Smooth muscle cell (in vitro differentiated cells): Measurements from ENCODE around the gene WDPCP. TPM values are rescaled to one million over a fixed set of nuclear protein-coding genes. Genes with fewer than 3 reads are reported as not detected.

Experiments used
- DNase-seq: peaks from one replicate; lab custom pipeline; 2025; ENCODE audit not compliant: unreplicated experiment; lab: John Stamatoyannopoulos, UW
- H2AFZ ChIP-seq: fragments of 200-600 bp; sonication (generic); 2 replicates; pipeline ENCODE4 v1.6.0; 2016; ENCODE audit warnings: antibody characterized with exemption, low read depth, mild to moderate bottlenecking
- H3F3A ChIP-seq: fragments of 200-600 bp; sonication (generic); 2 replicates; pipeline ENCODE4 v1.6.0; 2017; ENCODE audit warnings: antibody characterized with exemption, low read depth
- H3K27ac ChIP-seq: fragments of 200-600 bp; sonication (generic); 2 replicates; pipeline ENCODE4 v1.5.1; 2016; ENCODE audit warnings: low read depth, mild to moderate bottlenecking
- H3K27me3 ChIP-seq: fragments of 200-600 bp; sonication (generic); 2 replicates; pipeline ENCODE4 v1.6.1; 2016; ENCODE audit warnings: low read depth, mild to moderate bottlenecking
- H3K36me3 ChIP-seq: fragments of 200-600 bp; sonication (generic); 2 replicates; pipeline ENCODE4 v1.5.1; 2016; ENCODE audit warnings: low read depth
- H3K4me1 ChIP-seq: fragments of 200-600 bp; sonication (generic); 2 replicates; pipeline ENCODE4 v1.5.1; 2016; ENCODE audit warnings: low read depth
- H3K4me2 ChIP-seq: fragments of 200-600 bp; sonication (generic); 2 replicates; pipeline ENCODE4 v1.6.0; 2016; ENCODE audit warnings: mild to moderate bottlenecking
- H3K4me3 ChIP-seq: fragments of 200-600 bp; sonication (generic); 2 replicates; pipeline ENCODE4 v1.5.1; 2016; ENCODE audit warnings: mild to moderate bottlenecking
- H3K79me2 ChIP-seq: fragments of 200-600 bp; sonication (generic); 2 replicates; pipeline ENCODE4 v1.6.0; 2016; ENCODE audit warnings: low read depth, mild to moderate bottlenecking
- H3K9ac ChIP-seq: fragments of 200-600 bp; sonication (generic); 2 replicates; pipeline ENCODE4 v1.6.0; 2016; ENCODE audit warnings: low read depth
- H3K9me3 ChIP-seq: fragments of 200-600 bp; sonication (generic); replicated peaks from 2 replicates; pipeline ENCODE4 v1.5.1; 2016; ENCODE audit warnings: low read depth
- H4K20me1 ChIP-seq: fragments of 200-600 bp; sonication (generic); 2 replicates; pipeline ENCODE4 v1.6.0; 2016; ENCODE audit warnings: low read depth
- CTCF ChIP-seq: fragments of 200-600 bp; sonication (generic); IDR thresholded peaks from 2 replicates; pipeline ENCODE4 v1.5.1; 2017; ENCODE audit warnings: borderline replicate concordance, mild to moderate bottlenecking, antibody characterized with exemption; ENCODE audit not compliant: insufficient read depth, poor library complexity, severe bottlenecking
- WGBS: methylation state at CpG from one replicate; pipeline ENCODE4 v1.1.7; 2016; ENCODE audit warnings: low lambda C conversion rate; 5-methylcytosine and 5-hydroxymethylcytosine counted together
- polyA plus RNA-seq: library from polyadenylated mRNA; unstranded; fragments of >200 nt; fragmentation: Nextera tagmentation; extraction: Ambion mirVana; gene quantifications from 2 replicates; pipeline ENCODE4 v1.2.1, GENCODE V29; 2016
- small RNA-seq: library from RNA; depleted of rRNA; stranded (forward); fragments of <200 nt; gene quantifications from one replicate; pipeline ENCODE3, GENCODE V24; 2014
- total RNA-seq: library from RNA; depleted of rRNA; stranded (reverse); fragments of >200 nt; gene quantifications from 2 replicates; pipeline ENCODE4 v1.2.3, GENCODE V29; 2014

The WDPCP gene
- total and polyA plus RNA-seq, 2 experiments from 2014 or later = 7.5 to 8.1 TPM

GRCh38 chr2:63071664-63072063 is 516.6 kb downstream of the WDPCP start:
- H4K20me1 ChIP-seq = no peaks in the 10 kb centered on the region
- H3K27ac ChIP-seq = no peak overlapping the region
- H2AFZ ChIP-seq = no peak overlapping the region
- no peak for TF ChIP-seq CTCF
- H3K4me2 ChIP-seq = no peak overlapping the region
- no peaks in the 10 kb centered on the region for H3F3A ChIP-seq
- H3K9ac ChIP-seq = no peak overlapping the region
- H3K27me3 ChIP-seq = peaks cover 50% of the 10 kb centered on the region
- no peak overlapping the region for H3K4me3 ChIP-seq
- peaks cover 10% of the 10 kb centered on the region for H3K4me1 ChIP-seq
- H3K79me2 ChIP-seq = no peaks in the 10 kb centered on the region
- no peak for DNase-seq
- H3K9me3 ChIP-seq = no peaks in the 10 kb centered on the region
- no peaks in the 10 kb centered on the region for H3K36me3 ChIP-seq
- WGBS = 82% methylated on average over 2 of the region's 2 CpGs

Small RNAs within 50 kb of the gene (small RNA-seq; reads per million reads assigned to genes)
- gene RF00017 = not detected

Other genes starting within 250 kb of the WDPCP start
- 280 and 290 TPM in 2 replicates for gene MDH1, start 486 bp upstream of the WDPCP start, total RNA-seq
- 251 and 275 TPM in 2 replicates for gene MDH1, start 486 bp upstream of the WDPCP start, polyA plus RNA-seq